ENCODE measurements around the gene COL27A1.

COL27A1 gene

GRCh38 chr9:114125476-114126013 is 29.8 kb upstream of the COL27A1 start:
- no peak for TF ChIP-seq CTCF (IDR thresholded peaks at IDR 0.05)

- TF ChIP-seq CTCF (IDR thresholded peaks at IDR 0.05), result no peak
Observed at GRCh38 chr9:114126247-114127060, 28.9 kb upstream of the COL27A1 start.

GRCh38 chr9:114130141-114130540 is 25.2 kb upstream of the COL27A1 start:
- TF ChIP-seq CTCF (IDR thresholded peaks at IDR 0.05), result no peak

GRCh38 chr9:114130624-114131277 is 24.6 kb upstream of the COL27A1 start:
- TF ChIP-seq CTCF (IDR thresholded peaks at IDR 0.05), result no peak

GRCh38 chr9:114131808-114132549 is 23.4 kb upstream of the COL27A1 start:
- no peak for TF ChIP-seq CTCF (IDR thresholded peaks at IDR 0.05)

GRCh38 chr9:114132550-114132918 is 22.8 kb upstream of the COL27A1 start:
- TF ChIP-seq CTCF (IDR thresholded peaks at IDR 0.05), result no peak

GRCh38 chr9:114134827-114135396 is 20.4 kb upstream of the COL27A1 start:
- no peak for TF ChIP-seq CTCF (IDR thresholded peaks at IDR 0.05)
